HepG2 (cell line): ENCODE measurements around the gene TRNP1. TPM values are rescaled to one million over a fixed set of nuclear protein-coding genes. Genes with fewer than 3 reads are reported as not detected.

Source experiments
- MLLT10 ChIP-seq: sonication (generic); formaldehyde crosslinking; IDR thresholded peaks from 2 replicates; pipeline ENCODE4 v1.4.0; 2020; ENCODE audit warnings: missing genetic modification reagents
- NFE2 ChIP-seq: sonication (generic); formaldehyde crosslinking; IDR thresholded peaks from 2 replicates; pipeline ENCODE4 v1.4.0; 2020; ENCODE audit warnings: missing genetic modification reagents
- NPAS2 ChIP-seq: sonication (generic); formaldehyde crosslinking; IDR thresholded peaks from 2 replicates; pipeline ENCODE4 v1.8.0; 2022; ENCODE audit warnings: mild to moderate bottlenecking, missing genetic modification reagents, borderline replicate concordance
- REL ChIP-seq: sonication (generic); formaldehyde crosslinking; conservative IDR thresholded peaks from 2 replicates; pipeline ENCODE4 v1.8.0; 2022; ENCODE audit warnings: mild to moderate bottlenecking, missing genetic modification reagents, moderate library complexity
- RXRB ChIP-seq: IDR thresholded peaks from 2 replicates; pipeline ENCODE4 v1.6.1; 2016; ENCODE audit warnings: borderline replicate concordance, missing genetic modification reagents, missing compliant biosample characterization
- SAP130 ChIP-seq: IDR thresholded peaks from 2 replicates; pipeline ENCODE4 v1.6.1; 2016; ENCODE audit warnings: low read depth
- SIN3B ChIP-seq: fragments of 150-350 bp; IDR thresholded peaks from 2 replicates; pipeline ENCODE4 v1.6.1; 2014; ENCODE audit warnings: low read length
- SP140L ChIP-seq: sonication (generic); formaldehyde crosslinking; IDR thresholded peaks from 2 replicates; pipeline ENCODE4 v1.4.0; 2020; ENCODE audit warnings: missing genetic modification reagents, borderline replicate concordance
- ZEB1 ChIP-seq: IDR thresholded peaks from 2 replicates; pipeline ENCODE4 v1.6.1; 2012; ENCODE audit warnings: mild to moderate bottlenecking, low read depth, inconsistent platforms; ENCODE audit not compliant: insufficient replicate concordance
- ZFP1 ChIP-seq: IDR thresholded peaks from 2 replicates; pipeline ENCODE4 v1.6.1; 2016
- ZNF143 ChIP-seq: sonication (generic); formaldehyde crosslinking; IDR thresholded peaks from 2 replicates; pipeline ENCODE4 v1.4.0; 2020; ENCODE audit warnings: missing genetic modification reagents
- ZNF557 ChIP-seq: sonication (generic); formaldehyde crosslinking; IDR thresholded peaks from 2 replicates; pipeline ENCODE4 v1.4.0; 2020; ENCODE audit warnings: missing genetic modification reagents
- ZNF563 ChIP-seq: sonication (generic); formaldehyde crosslinking; IDR thresholded peaks from 2 replicates; pipeline ENCODE4 v1.8.0; 2022; ENCODE audit warnings: mild to moderate bottlenecking, moderate library complexity, missing genetic modification reagents
- ZNF615 ChIP-seq: sonication (generic); formaldehyde crosslinking; IDR thresholded peaks from 2 replicates; pipeline ENCODE4 v1.5.0; 2020; ENCODE audit warnings: mild to moderate bottlenecking, missing genetic modification reagents, borderline replicate concordance
- ZNF709 ChIP-seq: sonication (generic); formaldehyde crosslinking; IDR thresholded peaks from 2 replicates; pipeline ENCODE4 v1.5.0; 2020; ENCODE audit warnings: mild to moderate bottlenecking, missing genetic modification reagents
- polyA plus RNA-seq, 8 experiments: library from polyadenylated mRNA; depleted of rRNA in 3 of 8; stranded (reverse) in 7 of 8; unstranded in 1 of 8; fragments of >200 nt; fragmentation: Illumina TruSeq in 4 of 8; extraction: Trizol in 4 of 8; gene quantifications; 2 replicates each; pipeline versions ENCODE4 v1.2.1 to v1.2.3, GENCODE V29; 2011 to 2016; ENCODE audit warnings: low read depth in 4 of 8, missing spikeins in 1 of 8, mixed read lengths in 1 of 8; ENCODE audit not compliant: insufficient read depth in 1 of 8
- total RNA-seq, 5 experiments: library from RNA; depleted of rRNA; stranded (reverse); fragments of >200 nt; fragmentation: Illumina TruSeq; extraction: Trizol; gene quantifications; 2 replicates each; pipeline ENCODE4 v1.2.3, GENCODE V29; 2016; ENCODE audit warnings: low read depth in 1 of 5
- TF ChIP-seq, protein P1 (sequence below): sonication (generic); formaldehyde crosslinking; IDR thresholded peaks from 2 replicates; pipeline ENCODE4 v1.8.0; 2022; ENCODE audit warnings: mild to moderate bottlenecking, missing genetic modification reagents, borderline replicate concordance
- TF ChIP-seq, protein P2 (sequence below): sonication (generic); formaldehyde crosslinking; IDR thresholded peaks from 2 replicates; pipeline ENCODE4 v1.4.0; 2020; ENCODE audit warnings: mild to moderate bottlenecking, missing genetic modification reagents
- TF ChIP-seq, protein P3 (sequence below): sonication (generic); formaldehyde crosslinking; IDR thresholded peaks from 2 replicates; pipeline ENCODE4 v1.4.0; 2020; ENCODE audit warnings: mild to moderate bottlenecking, missing genetic modification reagents, borderline replicate concordance
- TF ChIP-seq, protein P4 (sequence below): sonication (generic); formaldehyde crosslinking; IDR thresholded peaks from 2 replicates; pipeline ENCODE4 v1.5.0; 2020; ENCODE audit warnings: missing genetic modification reagents

TRNP1 gene
- total and polyA plus RNA-seq, 2 of the 13 experiments (the other 11 are each of a cell fraction or from before 2014, with no cell fraction given) = 42.0 to 158 TPM

DNA sequence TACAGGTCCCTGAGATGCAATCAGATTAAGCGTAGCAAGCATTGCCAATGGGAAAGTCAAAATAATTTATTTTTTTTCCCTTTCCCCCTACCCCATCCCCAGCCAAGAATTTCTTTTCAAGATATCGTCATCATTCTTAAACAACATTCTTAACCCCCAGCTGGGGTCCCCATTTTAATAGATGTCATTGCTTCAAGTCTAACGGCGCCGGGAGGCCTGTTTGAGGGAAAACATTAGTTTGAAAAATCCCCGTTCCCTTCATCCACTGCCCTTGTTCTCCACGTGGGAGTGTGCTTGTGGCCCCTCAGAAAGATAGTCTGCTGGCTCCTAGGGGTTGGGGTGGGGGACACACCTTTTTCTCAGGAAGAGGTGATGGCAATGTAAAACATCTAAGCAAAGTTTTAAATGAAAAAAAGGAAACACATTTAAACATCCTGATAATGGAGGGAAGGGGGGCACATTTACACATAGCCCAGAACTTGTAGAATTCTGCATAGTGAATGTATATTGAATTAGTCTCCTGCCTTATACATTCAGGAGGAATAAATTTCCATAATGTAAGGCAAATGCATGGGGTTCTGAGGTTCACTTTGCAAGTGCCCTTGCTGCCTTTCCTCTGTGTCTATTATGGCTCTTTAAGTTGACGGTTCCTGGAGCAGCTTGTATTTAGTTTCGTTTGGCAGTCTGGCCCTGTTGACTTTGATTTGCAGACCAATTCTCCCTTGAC, 6.8 kb downstream of the TRNP1 start (continued):
- 0 out of 2 replicates have a peak, but pooled peaks have one; percentile 20 for TF ChIP-seq ZNF709 (CRISPR knock-in tag)
- 0 out of 2 replicates have a peak, but pooled peaks have one; percentile 12 for TF ChIP-seq ZNF563 (CRISPR knock-in tag)
- TF ChIP-seq, protein P1, sequence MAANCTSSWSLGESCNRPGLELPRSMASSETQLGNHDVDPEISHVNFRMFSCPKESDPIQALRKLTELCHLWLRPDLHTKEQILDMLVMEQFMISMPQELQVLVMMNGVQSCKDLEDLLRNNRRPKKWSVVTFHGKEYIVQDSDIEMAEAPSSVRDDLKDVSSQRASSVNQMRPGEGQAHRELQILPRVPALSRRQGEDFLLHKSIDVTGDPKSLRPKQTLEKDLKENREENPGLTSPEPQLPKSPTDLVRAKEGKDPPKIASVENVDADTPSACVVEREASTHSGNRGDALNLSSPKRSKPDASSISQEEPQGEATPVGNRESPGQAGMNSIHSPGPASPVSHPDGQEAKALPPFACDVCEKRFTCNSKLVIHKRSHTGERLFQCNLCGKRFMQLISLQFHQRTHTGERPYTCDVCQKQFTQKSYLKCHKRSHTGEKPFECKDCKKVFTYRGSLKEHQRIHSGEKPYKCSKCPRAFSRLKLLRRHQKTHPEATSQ (CRISPR knock-in tag) = no peak
- no peak for TF ChIP-seq ZNF615 (CRISPR knock-in tag)
- TF ChIP-seq SIN3B = no peak
- no peak for TF ChIP-seq ZNF557 (CRISPR knock-in tag)
- TF ChIP-seq, protein P2, sequence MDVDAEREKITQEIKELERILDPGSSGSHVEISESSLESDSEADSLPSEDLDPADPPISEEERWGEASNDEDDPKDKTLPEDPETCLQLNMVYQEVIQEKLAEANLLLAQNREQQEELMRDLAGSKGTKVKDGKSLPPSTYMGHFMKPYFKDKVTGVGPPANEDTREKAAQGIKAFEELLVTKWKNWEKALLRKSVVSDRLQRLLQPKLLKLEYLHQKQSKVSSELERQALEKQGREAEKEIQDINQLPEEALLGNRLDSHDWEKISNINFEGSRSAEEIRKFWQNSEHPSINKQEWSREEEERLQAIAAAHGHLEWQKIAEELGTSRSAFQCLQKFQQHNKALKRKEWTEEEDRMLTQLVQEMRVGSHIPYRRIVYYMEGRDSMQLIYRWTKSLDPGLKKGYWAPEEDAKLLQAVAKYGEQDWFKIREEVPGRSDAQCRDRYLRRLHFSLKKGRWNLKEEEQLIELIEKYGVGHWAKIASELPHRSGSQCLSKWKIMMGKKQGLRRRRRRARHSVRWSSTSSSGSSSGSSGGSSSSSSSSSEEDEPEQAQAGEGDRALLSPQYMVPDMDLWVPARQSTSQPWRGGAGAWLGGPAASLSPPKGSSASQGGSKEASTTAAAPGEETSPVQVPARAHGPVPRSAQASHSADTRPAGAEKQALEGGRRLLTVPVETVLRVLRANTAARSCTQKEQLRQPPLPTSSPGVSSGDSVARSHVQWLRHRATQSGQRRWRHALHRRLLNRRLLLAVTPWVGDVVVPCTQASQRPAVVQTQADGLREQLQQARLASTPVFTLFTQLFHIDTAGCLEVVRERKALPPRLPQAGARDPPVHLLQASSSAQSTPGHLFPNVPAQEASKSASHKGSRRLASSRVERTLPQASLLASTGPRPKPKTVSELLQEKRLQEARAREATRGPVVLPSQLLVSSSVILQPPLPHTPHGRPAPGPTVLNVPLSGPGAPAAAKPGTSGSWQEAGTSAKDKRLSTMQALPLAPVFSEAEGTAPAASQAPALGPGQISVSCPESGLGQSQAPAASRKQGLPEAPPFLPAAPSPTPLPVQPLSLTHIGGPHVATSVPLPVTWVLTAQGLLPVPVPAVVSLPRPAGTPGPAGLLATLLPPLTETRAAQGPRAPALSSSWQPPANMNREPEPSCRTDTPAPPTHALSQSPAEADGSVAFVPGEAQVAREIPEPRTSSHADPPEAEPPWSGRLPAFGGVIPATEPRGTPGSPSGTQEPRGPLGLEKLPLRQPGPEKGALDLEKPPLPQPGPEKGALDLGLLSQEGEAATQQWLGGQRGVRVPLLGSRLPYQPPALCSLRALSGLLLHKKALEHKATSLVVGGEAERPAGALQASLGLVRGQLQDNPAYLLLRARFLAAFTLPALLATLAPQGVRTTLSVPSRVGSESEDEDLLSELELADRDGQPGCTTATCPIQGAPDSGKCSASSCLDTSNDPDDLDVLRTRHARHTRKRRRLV (CRISPR knock-in tag) = no peak
- TF ChIP-seq, protein P3, sequence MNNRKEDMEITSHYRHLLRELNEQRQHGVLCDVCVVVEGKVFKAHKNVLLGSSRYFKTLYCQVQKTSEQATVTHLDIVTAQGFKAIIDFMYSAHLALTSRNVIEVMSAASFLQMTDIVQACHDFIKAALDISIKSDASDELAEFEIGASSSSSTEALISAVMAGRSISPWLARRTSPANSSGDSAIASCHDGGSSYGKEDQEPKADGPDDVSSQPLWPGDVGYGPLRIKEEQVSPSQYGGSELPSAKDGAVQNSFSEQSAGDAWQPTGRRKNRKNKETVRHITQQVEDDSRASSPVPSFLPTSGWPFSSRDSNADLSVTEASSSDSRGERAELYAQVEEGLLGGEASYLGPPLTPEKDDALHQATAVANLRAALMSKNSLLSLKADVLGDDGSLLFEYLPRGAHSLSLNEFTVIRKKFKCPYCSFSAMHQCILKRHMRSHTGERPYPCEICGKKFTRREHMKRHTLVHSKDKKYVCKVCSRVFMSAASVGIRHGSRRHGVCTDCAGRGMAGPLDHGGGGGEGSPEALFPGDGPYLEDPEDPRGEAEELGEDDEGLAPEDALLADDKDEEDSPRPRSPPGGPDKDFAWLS (CRISPR knock-in tag) = no peak
- 0 out of 2 replicates have a peak, but pooled peaks have one; percentile 4 for TF ChIP-seq SAP130
- TF ChIP-seq, protein P4, sequence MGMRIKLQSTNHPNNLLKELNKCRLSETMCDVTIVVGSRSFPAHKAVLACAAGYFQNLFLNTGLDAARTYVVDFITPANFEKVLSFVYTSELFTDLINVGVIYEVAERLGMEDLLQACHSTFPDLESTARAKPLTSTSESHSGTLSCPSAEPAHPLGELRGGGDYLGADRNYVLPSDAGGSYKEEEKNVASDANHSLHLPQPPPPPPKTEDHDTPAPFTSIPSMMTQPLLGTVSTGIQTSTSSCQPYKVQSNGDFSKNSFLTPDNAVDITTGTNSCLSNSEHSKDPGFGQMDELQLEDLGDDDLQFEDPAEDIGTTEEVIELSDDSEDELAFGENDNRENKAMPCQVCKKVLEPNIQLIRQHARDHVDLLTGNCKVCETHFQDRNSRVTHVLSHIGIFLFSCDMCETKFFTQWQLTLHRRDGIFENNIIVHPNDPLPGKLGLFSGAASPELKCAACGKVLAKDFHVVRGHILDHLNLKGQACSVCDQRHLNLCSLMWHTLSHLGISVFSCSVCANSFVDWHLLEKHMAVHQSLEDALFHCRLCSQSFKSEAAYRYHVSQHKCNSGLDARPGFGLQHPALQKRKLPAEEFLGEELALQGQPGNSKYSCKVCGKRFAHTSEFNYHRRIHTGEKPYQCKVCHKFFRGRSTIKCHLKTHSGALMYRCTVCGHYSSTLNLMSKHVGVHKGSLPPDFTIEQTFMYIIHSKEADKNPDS = no peak
- TF ChIP-seq ZNF143 (CRISPR knock-in tag) = no peak
- TF ChIP-seq ZFP1 (CRISPR knock-in tag) = no peak
- TF ChIP-seq ZEB1 = no peak
- no peak for TF ChIP-seq SP140L (CRISPR knock-in tag)
- TF ChIP-seq RXRB (CRISPR knock-in tag) = no peak
- 0 out of 2 replicates have a peak, but pooled peaks have one; percentile 52 for TF ChIP-seq REL
- TF ChIP-seq NFE2 (CRISPR knock-in tag) = no peak
- TF ChIP-seq NPAS2 = 0 out of 2 replicates have a peak, but pooled peaks have one; percentile 33
- no peak for TF ChIP-seq MLLT10 (CRISPR knock-in tag)
